GM12878 (cell line): ENCODE measurements around the gene KRT73. TPM values are rescaled to one million over a fixed set of nuclear protein-coding genes. Genes with fewer than 3 reads are reported as not detected.

ENCODE experiments used
- BCLAF1 ChIP-seq: fragments of 450-650 bp; IDR thresholded peaks from 2 replicates; pipeline ENCODE4 v1.6.1; 2017; ENCODE audit warnings: antibody characterized with exemption, mild to moderate bottlenecking, moderate library complexity
- BHLHE40 ChIP-seq, 2 experiments: fragments of 450-650 bp in 1 of 2; IDR thresholded peaks; 2 replicates each; pipeline ENCODE4 v1.6.1; 2011 to 2017; ENCODE audit warnings: low read depth in 2 of 2, borderline replicate concordance in 1 of 2, improper control_type of control experiment in 1 of 2, low read length in 1 of 2, mild to moderate bottlenecking in 1 of 2
- CEBPB ChIP-seq, 2 experiments: fragments of 150-350 bp in 1 of 2; IDR thresholded peaks; 2 replicates each; pipeline ENCODE4 v1.6.1; 2012 to 2014; ENCODE audit warnings: low read depth in 2 of 2, low read length in 2 of 2, borderline replicate concordance in 1 of 2, inconsistent platforms in 1 of 2
- CUX1 ChIP-seq: IDR thresholded peaks from 2 replicates; pipeline ENCODE4 v1.6.1; 2012; ENCODE audit warnings: improper control_type of control experiment, low read depth, low read length; ENCODE audit not compliant: insufficient replicate concordance
- IRF4 ChIP-seq: IDR thresholded peaks from 2 replicates; pipeline ENCODE4 v1.6.1; 2011; ENCODE audit warnings: low read depth, low read length
- MEF2A ChIP-seq: IDR thresholded peaks from 2 replicates; pipeline ENCODE4 v1.6.1; 2011; ENCODE audit warnings: low read depth, mild to moderate bottlenecking, low read length, moderate library complexity; ENCODE audit not compliant: insufficient read depth
- MEF2B ChIP-seq: fragments of 450-650 bp; IDR thresholded peaks from 2 replicates; pipeline ENCODE4 v1.6.1; 2018; ENCODE audit warnings: mild to moderate bottlenecking, moderate library complexity; ENCODE audit not compliant: partially characterized antibody, poor library complexity, severe bottlenecking
- MLLT1 ChIP-seq: fragments of 450-650 bp; IDR thresholded peaks from 2 replicates; pipeline ENCODE4 v1.6.1; 2016; ENCODE audit warnings: mild to moderate bottlenecking
- NBN ChIP-seq: fragments of 450-650 bp; IDR thresholded peaks from 2 replicates; pipeline ENCODE4 v1.6.1; 2016
- NFYB ChIP-seq: IDR thresholded peaks from 2 replicates; pipeline ENCODE4 v1.6.1; 2011; ENCODE audit warnings: low read depth, mild to moderate bottlenecking, low read length, improper control_type of control experiment, moderate library complexity; ENCODE audit not compliant: insufficient read depth
- POU2F2 ChIP-seq: IDR thresholded peaks from 3 replicates; pipeline ENCODE4 v1.6.1; 2011; ENCODE audit warnings: low read depth, mild to moderate bottlenecking, low read length, borderline replicate concordance
- SREBF2 ChIP-seq: IDR thresholded peaks from 2 replicates; pipeline ENCODE4 v1.6.1; 2012; ENCODE audit warnings: mild to moderate bottlenecking, low read length
- SUZ12 ChIP-seq: fragments of 200-600 bp; sonication (generic); IDR thresholded peaks from one replicate; pipeline ENCODE4 v1.6.1; 2018; ENCODE audit warnings: antibody characterized with exemption, mild to moderate bottlenecking; ENCODE audit not compliant: unreplicated experiment
- TCF3 ChIP-seq: IDR thresholded peaks from 2 replicates; pipeline ENCODE4 v1.6.1; 2012; ENCODE audit warnings: low read depth, mild to moderate bottlenecking, low read length, borderline replicate concordance; ENCODE audit not compliant: insufficient read depth
- TCF7 ChIP-seq: IDR thresholded peaks from 2 replicates; pipeline ENCODE4 v1.6.1; 2014; ENCODE audit warnings: antibody characterized with exemption, borderline replicate concordance
- ZNF592 ChIP-seq: fragments of 450-650 bp; IDR thresholded peaks from 2 replicates; pipeline ENCODE4 v1.6.1; 2017; ENCODE audit warnings: mild to moderate bottlenecking, moderate library complexity
- polyA plus RNA-seq, 11 experiments: library from polyadenylated mRNA; depleted of rRNA in 4 of 11; unstranded in 6 of 11; stranded (reverse) in 5 of 11; fragments of >200 nt; fragmentation: Nextera tagmentation in 4 of 11; fragmentation: Illumina TruSeq in 1 of 11; extraction: Ambion mirVana in 4 of 11; extraction: Trizol in 1 of 11; gene quantifications; 1 replicate in 1 of 11; 2 replicates in 10 of 11; pipeline versions ENCODE4 v1.2.1 to v1.2.3, GENCODE V29; 2011 to 2016; ENCODE audit warnings: inconsistent platforms in 2 of 11, missing spikeins in 2 of 11, low read depth in 1 of 11
- total RNA-seq, 4 experiments: library from RNA; depleted of rRNA in 3 of 4; stranded (reverse); fragments of >200 nt in 3 of 4; fragmentation: Illumina TruSeq in 1 of 4; extraction: Trizol in 1 of 4; gene quantifications; 2 replicates each; pipeline versions ENCODE4 v1.2.1 to v1.2.3, GENCODE V29; 2013 to 2021

The KRT73 gene
- total and polyA plus RNA-seq, 10 of the 15 experiments (the other 5 are each of a cell fraction or from before 2014, with no cell fraction given), result not detected

- TF ChIP-seq MLLT1, result no peak
- no peak for TF ChIP-seq BCLAF1
- TF ChIP-seq NFYB, result no peak
- no peak for TF ChIP-seq BHLHE40 (IDR thresholded peaks at IDR 0.05; ENCODE audit: borderline replicate concordance in 1 of 2, low read depth in 2 of 2, low read length in 1 of 2)
- no peak for TF ChIP-seq ZNF592
- no peak for TF ChIP-seq MEF2A
- no peak for TF ChIP-seq NBN
- TF ChIP-seq CEBPB (IDR thresholded peaks at IDR 0.05; ENCODE audit: borderline replicate concordance in 1 of 2, low read depth in 2 of 2, low read length in 2 of 2), result no peak
- no peak for TF ChIP-seq SUZ12
- no peak for TF ChIP-seq IRF4
- TF ChIP-seq MEF2B, result no peak
- TF ChIP-seq TCF7, result no peak
- no peak for TF ChIP-seq SREBF2
- no peak for TF ChIP-seq TCF3
- no peak for TF ChIP-seq CUX1
- no peak for TF ChIP-seq POU2F2
Measured at GRCh38 chr12:52659395-52659794, 41.0 kb upstream of the KRT73 start (continued).
